Activated naive CD4-positive, alpha-beta T cell treated with anti-CD3 and anti-CD28 coated beads, Interleukin-2, amount 50 U/mL, for 24 hours (primary cell): ENCODE results near the gene LGALSL.
A peak's percentile ranks its signal among the peaks of the same experiment; 100 is the strongest.

Experiments used
- H3K27ac Mint-ChIP-seq: one replicate; pipeline ENCODE4 v1.8.0; 2021; ENCODE audit warnings: mild to moderate bottlenecking, mixed read lengths
- H3K27me3 Mint-ChIP-seq: one replicate; pipeline ENCODE4 v1.8.0; 2021; ENCODE audit warnings: mixed read lengths
- H3K36me3 Mint-ChIP-seq: one replicate; pipeline ENCODE4 v1.8.0; 2021; ENCODE audit warnings: mixed read lengths
- H3K4me1 Mint-ChIP-seq: one replicate; pipeline ENCODE4 v1.8.0; 2021; ENCODE audit warnings: mixed read lengths
- H3K4me3 Mint-ChIP-seq: one replicate; pipeline ENCODE4 v1.8.0; 2021; ENCODE audit warnings: mild to moderate bottlenecking, mixed read lengths
- H3K9me3 Mint-ChIP-seq: one replicate; pipeline ENCODE4 v1.8.0; 2021; ENCODE audit warnings: mixed read lengths

Gene LGALSL

GRCh38 chr2:64477037-64477436, 23.1 kb downstream of the LGALSL start:
- Mint-ChIP-seq H3K36me3 (no peaks in the 10 kb centered on the region), H3K27ac (no peak overlapping the region), H3K27me3 (no peaks in the 10 kb centered on the region), H3K9me3 (no peaks in the 10 kb centered on the region), H3K4me3 (no peak overlapping the region), H3K4me1 (peaks cover 16% of the 10 kb centered on the region)

GRCh38 chr2:64477979-64478378, 24.0 kb downstream of the LGALSL start:
- H3K9me3 Mint-ChIP-seq, result no peaks in the 10 kb centered on the region
- peaks cover 16% of the 10 kb centered on the region for H3K4me1 Mint-ChIP-seq
- H3K4me3 Mint-ChIP-seq, result no peak overlapping the region
- H3K27me3 Mint-ChIP-seq, result no peaks in the 10 kb centered on the region
- H3K27ac Mint-ChIP-seq, result no peak overlapping the region
- no peaks in the 10 kb centered on the region for H3K36me3 Mint-ChIP-seq

GRCh38 chr2:64478502-64479230, 24.7 kb downstream of the LGALSL start:
- Mint-ChIP-seq H3K4me3 (no peak overlapping the region), H3K36me3 (no peaks in the 10 kb centered on the region), H3K27ac (no peak overlapping the region), H3K27me3 (no peaks in the 10 kb centered on the region), H3K4me1 (peaks cover 16% of the 10 kb centered on the region), H3K9me3 (no peaks in the 10 kb centered on the region)

- H3K27me3 Mint-ChIP-seq, result no peaks in the 10 kb centered on the region
- no peak overlapping the region for H3K27ac Mint-ChIP-seq
- H3K36me3 Mint-ChIP-seq, result no peaks in the 10 kb centered on the region
- no peaks in the 10 kb centered on the region for H3K9me3 Mint-ChIP-seq
- peaks cover 11% of the 10 kb centered on the region for H3K4me1 Mint-ChIP-seq
- no peak overlapping the region for H3K4me3 Mint-ChIP-seq
Observed at GRCh38 chr2:64479259-64480117, 25.5 kb downstream of the LGALSL start.

- H3K27ac Mint-ChIP-seq, result no peak overlapping the region
- H3K9me3 Mint-ChIP-seq, result no peaks in the 10 kb centered on the region
- H3K27me3 Mint-ChIP-seq, result no peaks in the 10 kb centered on the region
- H3K4me1 Mint-ChIP-seq, result peaks cover 11% of the 10 kb centered on the region
- no peaks in the 10 kb centered on the region for H3K36me3 Mint-ChIP-seq
- no peak overlapping the region for H3K4me3 Mint-ChIP-seq
Observed at GRCh38 chr2:64481665-64482064, 27.7 kb downstream of the LGALSL start.

- Mint-ChIP-seq H3K4me3 (no peak overlapping the region), H3K36me3 (no peaks in the 10 kb centered on the region), H3K27me3 (no peaks in the 10 kb centered on the region), H3K9me3 (no peaks in the 10 kb centered on the region), H3K4me1 (peaks cover 11% of the 10 kb centered on the region), H3K27ac (no peak overlapping the region)
Observed at GRCh38 chr2:64482243-64482642, 28.3 kb downstream of the LGALSL start.

- Mint-ChIP-seq H3K36me3 (no peaks in the 10 kb centered on the region), H3K9me3 (no peaks in the 10 kb centered on the region), H3K27me3 (peaks cover 1% of the 10 kb centered on the region), H3K4me1 (peaks cover 11% of the 10 kb centered on the region), H3K4me3 (no peak overlapping the region), H3K27ac (no peak overlapping the region)
Observed at GRCh38 chr2:64482765-64483504, 29.0 kb downstream of the LGALSL start.

- Mint-ChIP-seq H3K27ac (peak overlapping the region; percentile 1), H3K9me3 (no peaks in the 10 kb centered on the region), H3K4me3 (no peak overlapping the region), H3K36me3 (no peaks in the 10 kb centered on the region), H3K4me1 (peaks cover 9% of the 10 kb centered on the region), H3K27me3 (peaks cover 1% of the 10 kb centered on the region)
Observed at GRCh38 chr2:64485331-64485730, 31.4 kb downstream of the LGALSL start.

GRCh38 chr2:64485961-64486360, 32.0 kb downstream of the LGALSL start:
- peaks cover 1% of the 10 kb centered on the region for H3K27me3 Mint-ChIP-seq
- H3K4me3 Mint-ChIP-seq, result no peak overlapping the region
- H3K4me1 Mint-ChIP-seq, result peaks cover 9% of the 10 kb centered on the region
- H3K27ac Mint-ChIP-seq, result peak overlapping the region; percentile 1
- no peaks in the 10 kb centered on the region for H3K36me3 Mint-ChIP-seq
- no peaks in the 10 kb centered on the region for H3K9me3 Mint-ChIP-seq

GRCh38 chr2:64487256-64488049, 33.5 kb downstream of the LGALSL start:
- H3K27ac Mint-ChIP-seq, result no peak overlapping the region

GRCh38 chr2:64488050-64488974, 34.4 kb downstream of the LGALSL start:
- Mint-ChIP-seq H3K9me3 (no peaks in the 10 kb centered on the region), H3K4me3 (no peak overlapping the region), H3K27me3 (peaks cover 1% of the 10 kb centered on the region), H3K27ac (no peak overlapping the region), H3K36me3 (no peaks in the 10 kb centered on the region), H3K4me1 (peaks cover 9% of the 10 kb centered on the region)

More at GRCh38 chr2:64487256-64488049, 33.5 kb downstream of the LGALSL start:
- Mint-ChIP-seq H3K4me3 (no peak overlapping the region), H3K4me1 (peaks cover 9% of the 10 kb centered on the region), H3K9me3 (no peaks in the 10 kb centered on the region), H3K27me3 (peaks cover 1% of the 10 kb centered on the region), H3K36me3 (no peaks in the 10 kb centered on the region)

GRCh38 chr2:64489081-64489751, 35.3 kb downstream of the LGALSL start:
- no peaks in the 10 kb centered on the region for H3K36me3 Mint-ChIP-seq
- H3K4me1 Mint-ChIP-seq, result peaks cover 9% of the 10 kb centered on the region
- no peak overlapping the region for H3K4me3 Mint-ChIP-seq
- H3K27ac Mint-ChIP-seq, result peak overlapping the region; percentile 11
- H3K9me3 Mint-ChIP-seq, result no peaks in the 10 kb centered on the region
- peaks cover 1% of the 10 kb centered on the region for H3K27me3 Mint-ChIP-seq

- H3K27me3 Mint-ChIP-seq, result peaks cover 1% of the 10 kb centered on the region
- H3K4me3 Mint-ChIP-seq, result no peak overlapping the region
- no peaks in the 10 kb centered on the region for H3K9me3 Mint-ChIP-seq
- no peak overlapping the region for H3K27ac Mint-ChIP-seq
- H3K36me3 Mint-ChIP-seq, result no peaks in the 10 kb centered on the region
- peaks cover 9% of the 10 kb centered on the region for H3K4me1 Mint-ChIP-seq
Observed at GRCh38 chr2:64491426-64491825, 37.5 kb downstream of the LGALSL start.

- Mint-ChIP-seq H3K27me3 (peaks cover 1% of the 10 kb centered on the region), H3K4me1 (peaks cover 9% of the 10 kb centered on the region), H3K9me3 (no peaks in the 10 kb centered on the region), H3K27ac (no peak overlapping the region), H3K36me3 (no peaks in the 10 kb centered on the region), H3K4me3 (no peak overlapping the region)
Observed at GRCh38 chr2:64492272-64492671, 38.3 kb downstream of the LGALSL start.
